CD4-positive, alpha-beta T cell treated with Interleukin-6 at 100 ng/mL for 8 hours (primary cell): ENCODE results near the gene LTA4H.

Experiments used
- DNase-seq: peaks from one replicate; pipeline ENCODE4 v3.0.0-alpha.2; 2020; ENCODE audit warnings: mixed read lengths, low spot score

Gene LTA4H

GRCh38 chr12:95959107-95959506, 76.3 kb downstream of the LTA4H start:
- DNase-seq: no peak

- no peak for DNase-seq
Observed at GRCh38 chr12:95956557-95957145, 78.7 kb downstream of the LTA4H start.

GRCh38 chr12:95955549-95956159, 79.7 kb downstream of the LTA4H start:
- DNase-seq: no peak

- DNase-seq: no peak
Observed at GRCh38 chr12:95953000-95953399, 82.4 kb downstream of the LTA4H start.

- no peak for DNase-seq
Observed at GRCh38 chr12:95951515-95951914, 83.9 kb downstream of the LTA4H start.
